GM18907 (cell line): ENCODE measurements around the gene PROSER2.

Experiments used
- ATAC-seq: cut with Tn5 transposase; IDR thresholded peaks from one replicate; pipeline ENCODE4 v1.9.1; 2021; ENCODE audit warnings: mild to moderate bottlenecking, moderate library complexity; ENCODE audit not compliant: unreplicated experiment

Gene PROSER2

GRCh38 chr10:11823122-11823988 lies at the start of gene PROSER2:
PROSER2 (plus strand) TSS chr10:11823356; CDS start chr10:11852078, 28,722 bp downstream.
- no peak for ATAC-seq

DNA sequence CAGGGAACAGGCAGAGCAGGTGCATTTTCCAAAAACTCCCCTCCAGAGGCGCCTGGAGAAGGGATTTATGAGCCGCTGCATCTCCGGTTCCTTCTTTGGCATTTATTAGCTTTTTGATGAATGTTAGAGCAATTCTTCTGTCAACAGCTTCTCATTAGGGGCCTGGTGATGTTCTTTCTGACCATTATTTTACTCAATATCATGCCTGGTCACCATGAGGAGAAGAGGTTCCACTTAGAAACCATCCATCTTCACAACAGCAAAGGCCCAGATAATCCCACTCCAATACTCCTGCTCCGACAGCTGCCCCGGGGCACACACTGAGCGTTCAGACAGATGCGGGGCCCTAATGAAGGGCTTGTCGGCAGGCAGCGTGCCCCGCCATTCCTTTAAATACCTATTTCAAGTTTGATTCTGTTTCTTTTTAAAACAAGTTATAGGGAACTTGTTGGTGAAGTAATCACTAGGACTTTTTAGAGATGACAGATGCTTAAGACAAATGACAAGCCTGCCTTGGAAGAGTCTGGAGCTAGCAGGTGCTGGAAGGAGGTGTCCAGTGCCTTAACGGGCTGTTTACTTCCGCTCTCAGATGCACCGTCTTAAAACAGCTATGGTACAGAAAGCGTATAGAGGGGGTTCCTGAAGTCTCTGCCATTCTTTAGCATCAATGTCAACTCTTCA lies 49.3 kb upstream of the PROSER2 start:
- no peak for ATAC-seq

GRCh38 chr10:11775412-11775811 lies 47.7 kb upstream of the PROSER2 start:
- ATAC-seq = no peak

DNA sequence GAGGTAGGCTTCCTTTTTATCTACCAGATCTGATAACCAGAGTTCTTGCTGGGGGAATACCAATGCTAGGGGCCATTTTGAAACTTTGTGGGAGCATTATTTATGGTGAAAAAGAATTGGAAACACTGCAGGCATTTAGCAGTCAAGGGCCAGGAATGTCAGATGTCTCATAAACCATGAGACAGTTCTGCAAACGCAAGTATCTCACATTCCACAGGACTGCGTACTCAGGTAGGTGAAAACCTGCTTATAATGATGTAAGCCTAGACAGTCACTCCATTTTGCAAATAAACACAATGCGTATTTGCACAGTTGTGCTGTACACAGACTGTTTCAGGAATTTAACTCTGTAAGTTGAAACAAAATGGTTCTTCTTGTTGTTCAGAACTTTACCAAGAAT lies 47.1 kb upstream of the PROSER2 start:
- no peak for ATAC-seq

- ATAC-seq = no peak
Observed at GRCh38 chr10:11781114-11781513, 42.0 kb upstream of the PROSER2 start.

DNA sequence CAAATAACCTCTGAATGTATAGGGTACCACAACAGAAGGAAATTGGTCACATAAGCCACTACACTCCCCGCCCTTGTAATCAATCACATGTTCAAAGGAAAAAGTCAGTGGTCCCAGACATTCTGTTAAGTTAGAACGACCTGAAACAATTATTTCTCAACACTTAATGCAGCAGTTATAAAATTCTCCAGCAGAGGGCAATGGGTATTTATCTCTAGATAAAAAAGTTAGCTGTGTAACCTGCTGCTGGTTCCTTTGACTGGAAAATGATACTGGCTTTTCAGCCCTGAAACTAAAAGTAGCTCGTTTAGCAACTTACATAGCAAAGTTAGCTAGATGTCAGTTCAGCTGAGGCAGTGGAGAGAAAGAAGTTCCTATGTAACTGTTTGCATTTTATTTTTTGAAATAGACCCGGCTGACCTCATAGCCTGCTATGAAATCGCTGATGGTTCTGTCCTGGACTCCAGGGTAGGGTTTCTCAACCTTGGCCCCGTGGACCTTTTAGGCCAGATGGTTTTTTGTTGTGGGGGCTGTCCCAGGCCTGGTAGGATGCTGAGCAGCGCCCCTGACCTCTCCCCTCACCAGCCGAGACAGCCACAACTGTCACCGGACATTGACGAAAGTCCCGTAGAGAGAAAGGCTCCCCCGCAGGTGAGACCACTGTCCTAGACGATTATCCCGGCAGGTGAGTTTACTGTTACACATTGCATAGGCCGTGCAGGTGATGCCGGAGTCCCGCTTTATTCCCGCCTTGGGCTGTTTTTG lies 40.2 kb upstream of the PROSER2 start:
- ATAC-seq = no peak

DNA sequence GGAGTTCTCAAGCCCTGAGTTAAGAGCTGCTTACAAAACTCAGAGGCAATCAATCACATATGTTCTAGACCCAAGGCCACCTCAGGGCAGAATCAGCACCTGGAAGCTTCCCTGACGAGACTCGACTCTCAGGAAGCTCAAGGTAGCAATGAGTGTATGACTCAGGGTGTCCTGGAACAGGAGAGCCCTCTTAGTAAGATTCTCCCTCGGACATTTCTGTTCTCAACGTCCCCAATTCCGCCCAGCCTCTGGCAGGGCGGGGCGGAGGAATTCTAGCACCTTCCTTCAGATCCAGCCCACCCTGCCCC lies 39.6 kb upstream of the PROSER2 start:
- ATAC-seq = no peak

DNA sequence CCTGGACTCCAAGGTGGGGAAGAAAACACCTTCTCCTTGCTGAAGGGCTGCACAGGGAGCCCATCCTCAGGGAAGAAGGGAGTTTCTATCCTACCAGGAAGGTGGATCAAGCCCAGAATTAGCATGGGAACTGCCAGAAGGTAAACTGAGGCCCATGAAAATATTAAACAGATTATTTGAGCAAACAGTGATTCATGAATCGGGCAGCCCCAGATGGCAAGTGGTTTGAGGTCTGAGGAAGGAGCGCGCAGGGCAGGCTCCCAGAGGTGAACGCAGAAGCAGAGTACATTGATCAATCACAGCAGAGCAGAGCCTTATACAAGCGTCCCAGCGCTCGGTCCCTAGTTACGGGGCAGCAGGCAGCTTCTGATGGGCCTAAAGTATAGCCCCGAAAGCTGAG lies 35.8 kb upstream of the PROSER2 start:
- no peak for ATAC-seq

DNA sequence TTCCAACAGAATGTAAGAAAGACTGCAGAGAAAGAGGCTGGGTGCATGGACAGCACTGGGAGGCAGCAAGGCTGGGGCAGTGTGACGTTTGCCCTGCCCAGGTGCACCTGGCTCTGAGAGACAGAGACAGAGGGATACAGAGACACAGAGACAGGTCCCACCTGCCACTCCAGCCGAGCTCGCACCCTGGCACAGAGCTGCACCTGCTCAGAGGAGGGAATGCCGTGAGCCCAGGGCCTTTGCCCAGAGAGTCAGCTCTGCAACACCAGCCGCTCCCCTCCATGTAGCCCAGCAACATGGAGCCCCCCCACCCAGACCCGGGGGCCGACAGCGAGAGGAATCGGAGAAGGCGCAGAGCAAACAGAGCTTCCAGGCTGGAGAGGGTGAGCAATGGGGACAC lies 35.3 kb upstream of the PROSER2 start:
- ATAC-seq = no peak

DNA sequence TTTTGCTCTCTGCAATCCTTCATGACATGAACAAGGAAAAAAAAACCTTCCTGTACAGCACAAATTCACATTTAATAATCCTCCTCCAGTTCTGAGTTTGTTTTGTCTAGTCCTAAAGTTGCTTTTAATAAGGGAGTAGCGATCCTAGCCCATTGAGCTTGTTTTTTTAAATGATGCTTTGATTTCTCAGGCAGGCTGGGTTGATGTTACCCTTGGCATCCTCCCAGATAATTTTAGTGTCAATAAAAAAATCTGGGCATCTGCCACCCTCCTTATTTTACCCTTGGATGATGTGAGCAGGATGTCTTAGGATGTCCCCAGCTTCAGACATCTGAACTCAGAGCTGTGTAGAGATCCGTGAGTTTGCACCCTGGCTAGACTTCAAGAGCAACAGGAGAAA lies 33.9 kb upstream of the PROSER2 start:
- ATAC-seq = no peak

DNA sequence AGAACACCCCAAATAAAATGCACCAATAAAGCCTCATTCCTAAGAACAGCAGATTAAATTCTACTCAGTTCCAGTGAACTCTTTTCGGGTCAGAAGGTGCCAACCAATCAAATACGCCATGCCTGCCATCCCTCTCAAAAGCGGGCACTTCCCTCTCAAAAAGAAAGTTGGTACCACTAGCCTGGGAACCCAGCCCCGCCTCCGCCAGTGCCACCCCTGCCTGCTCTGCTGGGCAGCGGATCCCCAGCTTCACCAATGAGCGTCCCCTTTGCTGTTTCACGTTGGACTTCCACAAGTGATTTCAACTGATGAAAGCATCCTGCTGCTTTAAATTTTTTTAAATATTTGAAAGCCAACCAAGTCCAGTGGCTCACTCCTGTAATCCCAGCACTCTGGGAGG lies 33.2 kb upstream of the PROSER2 start:
- no peak for ATAC-seq

DNA sequence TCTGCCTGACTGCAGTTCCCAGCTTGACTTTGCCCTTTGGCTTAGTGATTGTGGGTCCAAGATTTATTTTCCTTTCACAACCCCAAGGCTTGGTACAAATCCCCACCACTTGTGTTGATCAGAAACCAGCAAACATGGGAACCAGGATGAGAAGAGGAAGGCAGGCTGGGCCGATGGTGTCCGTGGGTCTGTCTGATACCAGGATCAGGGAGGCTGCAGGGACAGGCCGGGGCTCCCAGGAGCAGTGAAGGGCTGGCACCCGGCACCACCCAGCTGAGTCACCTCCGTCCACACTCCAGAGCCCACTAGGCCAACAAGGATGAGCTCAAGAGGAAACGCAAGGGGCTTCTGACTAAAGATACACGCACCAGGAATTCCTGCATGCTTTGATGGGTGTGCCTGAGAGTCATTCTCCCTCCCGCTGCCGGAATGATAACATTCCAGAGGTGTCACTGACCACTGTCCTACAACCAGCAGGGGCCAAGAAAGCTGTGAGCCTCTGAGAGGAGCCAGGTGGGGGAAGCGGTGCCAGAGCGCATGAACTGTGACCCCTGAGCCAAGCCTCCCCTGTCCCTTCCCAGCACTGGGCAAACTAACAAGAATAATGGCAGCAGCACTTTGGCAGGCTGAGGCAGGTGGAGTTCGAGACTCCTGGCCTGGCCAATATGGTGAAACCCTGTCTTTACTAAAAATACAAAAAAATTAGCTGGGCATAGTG lies 29.2 kb upstream of the PROSER2 start:
- no peak for ATAC-seq

GRCh38 chr10:11794566-11794965 lies 28.6 kb upstream of the PROSER2 start:
- no peak for ATAC-seq

DNA sequence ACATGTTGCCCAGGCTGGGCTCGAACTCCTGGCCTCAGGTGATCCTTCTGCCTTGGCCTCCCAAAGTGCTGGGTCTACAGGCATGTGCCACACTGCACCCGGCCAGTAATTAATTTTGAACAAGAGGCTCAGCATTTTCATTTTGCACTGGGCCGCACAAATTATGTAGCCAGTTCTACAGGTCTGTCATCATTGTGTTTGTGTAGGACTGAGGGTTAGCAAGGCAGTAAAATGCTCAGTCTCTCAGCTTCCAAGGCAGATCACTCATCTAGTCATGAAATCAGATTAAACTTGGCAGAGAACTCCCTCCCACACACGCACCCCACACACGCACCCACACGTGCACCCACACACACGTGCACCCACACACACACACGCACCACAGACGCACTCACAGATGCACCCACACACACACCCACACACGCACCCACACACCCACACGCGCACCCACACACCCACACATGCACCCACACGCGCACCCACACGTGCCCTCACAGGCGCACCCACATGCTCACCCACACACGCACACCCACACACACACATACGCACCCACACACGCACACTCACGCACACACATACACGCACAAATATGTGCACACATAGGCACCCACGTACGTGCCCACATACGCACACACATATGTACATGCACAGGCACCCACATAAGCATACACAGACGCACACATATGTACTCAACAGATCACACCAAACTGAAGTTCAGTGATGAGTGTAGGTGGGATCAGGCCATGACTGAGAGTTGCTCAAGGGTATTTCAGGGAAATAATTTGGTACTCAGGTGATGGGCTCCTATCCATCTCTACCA lies 27.8 kb upstream of the PROSER2 start:
- ATAC-seq = no peak

DNA sequence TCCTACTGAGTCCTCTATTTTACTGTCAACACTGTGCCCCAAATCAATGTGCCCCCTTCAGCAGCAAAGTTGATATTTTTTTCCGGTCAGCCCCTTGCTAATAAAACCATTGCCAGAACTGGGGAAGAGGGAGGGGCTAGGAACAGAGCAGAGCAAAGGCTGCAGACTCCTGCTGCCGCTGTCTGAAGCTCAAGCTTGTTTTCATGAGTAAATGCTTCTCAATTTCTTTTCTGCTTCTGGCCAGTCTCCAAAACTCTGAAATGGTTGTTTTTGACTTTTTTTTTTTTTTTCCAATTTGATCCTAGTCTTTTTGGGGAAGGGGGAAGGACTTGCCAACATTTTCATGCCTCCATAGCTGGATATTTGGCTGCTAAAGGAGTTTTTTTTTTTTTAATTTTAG lies 26.7 kb upstream of the PROSER2 start:
- no peak for ATAC-seq

GRCh38 chr10:11797281-11797680 lies 25.9 kb upstream of the PROSER2 start:
- no peak for ATAC-seq

DNA sequence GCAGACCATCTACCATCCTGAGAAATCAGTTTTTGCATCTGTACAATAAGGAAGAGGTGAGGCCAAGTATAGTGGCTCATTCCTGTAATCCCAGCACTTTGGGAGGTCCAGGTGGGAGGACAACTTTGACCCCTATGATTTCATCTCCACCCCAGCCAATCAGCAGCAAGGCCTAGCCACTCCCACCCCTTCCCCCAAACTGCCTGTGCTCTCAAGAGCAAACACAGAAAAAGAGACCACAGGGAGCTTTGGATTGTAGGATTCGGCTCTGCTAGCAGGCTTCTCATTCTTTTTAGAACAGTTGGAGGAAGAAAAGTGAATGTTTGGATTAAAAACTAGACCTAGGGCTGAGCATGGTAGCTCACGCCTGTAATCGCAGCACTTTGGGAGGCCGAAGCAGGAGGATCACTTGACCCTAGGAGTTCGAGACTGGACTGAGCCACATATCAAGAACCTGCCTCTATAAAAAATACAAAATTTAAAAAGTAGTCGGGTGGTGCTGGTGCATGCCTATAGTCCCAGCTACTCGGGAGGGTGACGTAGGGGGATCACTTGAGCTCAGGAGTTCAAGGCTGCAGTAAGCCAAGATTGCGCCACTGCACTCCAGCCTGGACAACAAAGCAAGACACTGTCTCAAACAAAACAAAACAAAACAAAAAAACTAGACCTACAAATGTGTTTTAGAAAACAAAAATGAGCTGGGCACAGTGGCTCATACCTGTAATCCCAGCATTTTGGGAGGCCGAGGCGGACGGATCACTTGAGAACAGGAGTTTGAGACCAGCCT lies 25.1 kb upstream of the PROSER2 start:
- no peak for ATAC-seq

GRCh38 chr10:11798845-11799735 lies 24.1 kb upstream of the PROSER2 start:
- no peak for ATAC-seq

DNA sequence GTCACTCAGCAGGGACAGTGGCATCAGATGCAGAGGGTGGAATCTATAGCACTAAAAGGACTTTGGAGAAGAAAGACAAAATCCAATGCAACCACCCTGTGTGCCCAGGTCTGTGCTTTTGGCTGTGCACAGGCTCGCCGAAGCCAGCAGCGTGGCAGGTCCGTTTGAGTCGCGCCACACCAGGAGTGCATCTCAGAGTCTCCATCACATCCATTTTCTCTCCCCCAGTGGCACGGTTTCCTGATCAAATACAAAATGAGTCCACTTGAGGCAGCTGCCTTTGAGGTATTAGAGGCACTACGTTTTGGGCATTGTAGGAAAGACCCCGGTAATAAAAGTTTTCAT lies 23.4 kb upstream of the PROSER2 start:
- ATAC-seq = no peak
